C4-2B (cell line): Measurements from ENCODE around the gene B3GALT2.
"Not testable (repeated sequence)": the region's sequence is repeated elsewhere in the genome, so short reads cannot be mapped to it uniquely, and the experiment has no call there.

Experiments
- H3K27ac ChIP-seq: fragments of 450-650 bp; 2 replicates; pipeline ENCODE4 v1.5.1; 2017
- CTCF ChIP-seq: fragments of 450-650 bp; conservative IDR thresholded peaks from 2 replicates; pipeline ENCODE4 v1.5.1; 2017; ENCODE audit warnings: mild to moderate bottlenecking
- ZFX ChIP-seq: fragments of 450-650 bp; IDR thresholded peaks from 2 replicates; pipeline ENCODE4 v1.6.1; 2017

The B3GALT2 gene

GRCh38 chr1:193190096-193190744 lies 3.8 kb upstream of the B3GALT2 start:
- no peak overlapping the region for H3K27ac ChIP-seq
- TF ChIP-seq ZFX (no peak), CTCF (peak; percentile 29)

- TF ChIP-seq CTCF (no peak), ZFX (no peak)
- no peak overlapping the region for H3K27ac ChIP-seq
Measured at GRCh38 chr1:193189442-193190095, 3.2 kb upstream of the B3GALT2 start.

GRCh38 chr1:193188915-193189314 lies 2.5 kb upstream of the B3GALT2 start:
- H3K27ac ChIP-seq: not testable (repeated sequence)

- no peak overlapping the region for H3K27ac ChIP-seq
- TF ChIP-seq ZFX: no peak
- TF ChIP-seq CTCF: no peak
Measured at GRCh38 chr1:193187114-193187513, 701 bp upstream of the B3GALT2 start.

GRCh38 chr1:193185211-193185610 lies 1.2 kb downstream of the B3GALT2 start:
- no peak overlapping the region for H3K27ac ChIP-seq
- no peak for TF ChIP-seq ZFX
- no peak for TF ChIP-seq CTCF

- TF ChIP-seq CTCF (no peak), ZFX (no peak)
- no peak overlapping the region for H3K27ac ChIP-seq
Measured at GRCh38 chr1:193184776-193185175, 1.6 kb downstream of the B3GALT2 start.

- H3K27ac ChIP-seq: no peak overlapping the region
- TF ChIP-seq CTCF: peak; percentile 93
- no peak for TF ChIP-seq ZFX
Measured at GRCh38 chr1:193183019-193183627, 3.3 kb downstream of the B3GALT2 start.
